H9 (cell line): ENCODE results near the gene CSN1S1. TPM values are rescaled to one million over a fixed set of nuclear protein-coding genes. Genes with fewer than 3 reads are reported as not detected.

Experiments used
- DNase-seq: peaks from one replicate; pipeline ENCODE4 v3.0.0-alpha.2; 2017
- H2AFZ ChIP-seq: one replicate; pipeline ENCODE4 v1.6.1; 2013; ENCODE audit warnings: mild to moderate bottlenecking, low read length, control low read depth, moderate library complexity
- H2AK5ac ChIP-seq: 2 replicates; pipeline ENCODE4 v1.6.1; 2013; ENCODE audit warnings: low read length, control low read depth, mixed read lengths; ENCODE audit not compliant: insufficient read length
- H2BK120ac ChIP-seq: one replicate; pipeline ENCODE4 v1.6.1; 2013; ENCODE audit warnings: low read depth, mild to moderate bottlenecking, low read length, control low read depth, inconsistent platforms; ENCODE audit not compliant: poor library complexity, severe bottlenecking
- H2BK12ac ChIP-seq: 2 replicates; pipeline ENCODE4 v1.6.1; 2013; ENCODE audit warnings: low read length, control low read depth, mixed read lengths, low read depth; ENCODE audit not compliant: insufficient read length
- H2BK15ac ChIP-seq: 2 replicates; pipeline ENCODE4 v1.6.1; 2013; ENCODE audit warnings: low read depth, low read length, control low read depth
- H2BK20ac ChIP-seq: one replicate; pipeline ENCODE4 v1.6.1; 2013; ENCODE audit warnings: low read depth, mild to moderate bottlenecking, low read length, control low read depth, inconsistent platforms; ENCODE audit not compliant: poor library complexity, severe bottlenecking
- H2BK5ac ChIP-seq: 2 replicates; pipeline ENCODE4 v1.6.1; 2013; ENCODE audit warnings: low read length, control low read depth, mixed read lengths; ENCODE audit not compliant: insufficient read length
- H3K14ac ChIP-seq: 2 replicates; pipeline ENCODE4 v1.6.1; 2013; ENCODE audit warnings: low read length, control low read depth; ENCODE audit not compliant: insufficient read depth
- H3K18ac ChIP-seq: 2 replicates; pipeline ENCODE4 v1.6.1; 2013; ENCODE audit warnings: low read depth, mild to moderate bottlenecking, mixed read lengths, low read length, control low read depth; ENCODE audit not compliant: insufficient read length
- H3K23ac ChIP-seq: 2 replicates; pipeline ENCODE4 v1.6.1; 2013; ENCODE audit warnings: low read length, control low read depth, mixed read lengths, low read depth; ENCODE audit not compliant: insufficient read length
- H3K23me2 ChIP-seq: 2 replicates; pipeline ENCODE4 v1.6.1; 2013; ENCODE audit warnings: low read depth, mild to moderate bottlenecking, mixed read lengths, low read length, control low read depth; ENCODE audit not compliant: insufficient read length, poor library complexity, severe bottlenecking
- H3K27ac ChIP-seq: 2 replicates; pipeline ENCODE4 v1.5.1; 2013; ENCODE audit warnings: low read length, control low read depth, mixed read lengths, low read depth; ENCODE audit not compliant: insufficient read length
- H3K27me3 ChIP-seq: 2 replicates; pipeline ENCODE4 v1.6.1; 2013; ENCODE audit warnings: low read length, control low read depth, inconsistent platforms; ENCODE audit not compliant: insufficient read depth
- H3K4ac ChIP-seq: 2 replicates; pipeline ENCODE4 v1.6.1; 2013; ENCODE audit warnings: low read depth, mild to moderate bottlenecking, control low read depth, inconsistent platforms, low read length, moderate library complexity
- H3K4me1 ChIP-seq: 2 replicates; pipeline ENCODE4 v1.6.1; 2013; ENCODE audit warnings: low read length, control low read depth, inconsistent platforms; ENCODE audit not compliant: insufficient read depth
- H3K4me2 ChIP-seq: 2 replicates; pipeline ENCODE4 v1.6.1; 2013; ENCODE audit warnings: low read length, control low read depth, mixed read lengths; ENCODE audit not compliant: insufficient read length, insufficient read depth
- H3K56ac ChIP-seq: 2 replicates; pipeline ENCODE4 v1.6.1; 2013; ENCODE audit warnings: low read depth, mild to moderate bottlenecking, mixed read lengths, low read length, control low read depth; ENCODE audit not compliant: insufficient read length
- H3K79me1 ChIP-seq: 2 replicates; pipeline ENCODE4 v1.6.1; 2013; ENCODE audit warnings: low read depth, mild to moderate bottlenecking, moderate library complexity, low read length, control low read depth, inconsistent platforms; ENCODE audit not compliant: insufficient read depth, poor library complexity, severe bottlenecking
- H3K79me2 ChIP-seq: 2 replicates; pipeline ENCODE4 v1.6.1; 2013; ENCODE audit warnings: low read length, control low read depth, inconsistent platforms; ENCODE audit not compliant: insufficient read depth
- H3K9ac ChIP-seq: 2 replicates; pipeline ENCODE4 v1.6.1; 2013; ENCODE audit warnings: low read length, control low read depth, mixed read lengths; ENCODE audit not compliant: insufficient read length; ENCODE audit errors: extremely low read depth
- H3K9me3 ChIP-seq: one replicate; pipeline ENCODE4 v1.6.1; 2013; ENCODE audit warnings: low read depth, low read length, inconsistent platforms; ENCODE audit not compliant: control insufficient read depth
- H3T11ph ChIP-seq: one replicate; pipeline ENCODE4 v1.6.1; 2013; ENCODE audit warnings: mild to moderate bottlenecking, low read length, control low read depth, inconsistent platforms
- H4K20me1 ChIP-seq: one replicate; pipeline ENCODE4 v1.6.1; 2013; ENCODE audit not compliant: control insufficient read depth, insufficient read length, insufficient read depth
- H4K5ac ChIP-seq: 2 replicates; pipeline ENCODE4 v1.6.1; 2013; ENCODE audit warnings: low read depth, mild to moderate bottlenecking, mixed read lengths, low read length, control low read depth; ENCODE audit not compliant: insufficient read length
- H4K8ac ChIP-seq: replicated peaks from 2 replicates; pipeline ENCODE4 v1.6.1; 2013; ENCODE audit warnings: low read length, control low read depth, mixed read lengths, low read depth; ENCODE audit not compliant: insufficient read length
- H4K91ac ChIP-seq: 2 replicates; pipeline ENCODE4 v1.6.1; 2013; ENCODE audit warnings: low read depth, mild to moderate bottlenecking, moderate library complexity, mixed read lengths, low read length, control low read depth; ENCODE audit not compliant: insufficient read length
- H3K27ac Mint-ChIP-seq, 3 experiments: 2 replicates in 2 of 3; 3 replicates in 1 of 3; pipeline ENCODE4 v1.8.0; 2020 to 2021; ENCODE audit warnings: mixed read lengths in 3 of 3, mild to moderate bottlenecking in 1 of 3, moderate library complexity in 1 of 3
- H3K27me3 Mint-ChIP-seq: 2 replicates; pipeline ENCODE4 v1.8.0; 2021; ENCODE audit warnings: low read depth, mild to moderate bottlenecking, moderate library complexity, mixed read lengths
- H3K36me3 Mint-ChIP-seq, 3 experiments: 2 replicates in 2 of 3; 3 replicates in 1 of 3; pipeline ENCODE4 v1.8.0; 2020 to 2021; ENCODE audit warnings: low read depth in 3 of 3, mixed read lengths in 3 of 3; ENCODE audit not compliant: insufficient read depth in 1 of 3
- H3K4me1 Mint-ChIP-seq, 2 experiments: 2 replicates each; pipeline ENCODE4 v1.8.0; 2020; ENCODE audit warnings: mixed read lengths in 2 of 2
- H3K4me3 Mint-ChIP-seq, 2 experiments: 2 replicates in 1 of 2; 3 replicates in 1 of 2; pipeline ENCODE4 v1.8.0; 2020 to 2021; ENCODE audit warnings: mild to moderate bottlenecking in 2 of 2, mixed read lengths in 2 of 2, moderate library complexity in 1 of 2
- H3K9me3 Mint-ChIP-seq, 2 experiments: 2 replicates in 1 of 2; 3 replicates in 1 of 2; pipeline ENCODE4 v1.8.0; 2020; ENCODE audit warnings: mild to moderate bottlenecking in 2 of 2, mixed read lengths in 2 of 2, moderate library complexity in 1 of 2
- whole genome bisulfite sequencing: extraction: QIAGEN DNeasy Blood & Tissue Kit; methylation state at CpG from one replicate; pipeline ENCODE4 v1.1.7; 2013; ENCODE audit warnings: missing lambda C conversion rate, low lambda C conversion rate, mixed read lengths; ENCODE audit not compliant: insufficient read length; ENCODE audit errors: extremely low coverage; 5-methylcytosine and 5-hydroxymethylcytosine counted together
- total RNA-seq: library from RNA; stranded (reverse); gene quantifications from 2 replicates; pipeline ENCODE4 v1.2.1, GENCODE V29; 2021
- TF ChIP-seq, protein P1 (sequence below): fragments of 200-600 bp; sonication (generic); conservative IDR thresholded peaks from 3 replicates; pipeline ENCODE4 v1.8.0; 2021; ENCODE audit warnings: antibody characterized with exemption, mild to moderate bottlenecking

Gene CSN1S1
- total RNA-seq, 1 experiment from 2014 or later: not detected

DNA sequence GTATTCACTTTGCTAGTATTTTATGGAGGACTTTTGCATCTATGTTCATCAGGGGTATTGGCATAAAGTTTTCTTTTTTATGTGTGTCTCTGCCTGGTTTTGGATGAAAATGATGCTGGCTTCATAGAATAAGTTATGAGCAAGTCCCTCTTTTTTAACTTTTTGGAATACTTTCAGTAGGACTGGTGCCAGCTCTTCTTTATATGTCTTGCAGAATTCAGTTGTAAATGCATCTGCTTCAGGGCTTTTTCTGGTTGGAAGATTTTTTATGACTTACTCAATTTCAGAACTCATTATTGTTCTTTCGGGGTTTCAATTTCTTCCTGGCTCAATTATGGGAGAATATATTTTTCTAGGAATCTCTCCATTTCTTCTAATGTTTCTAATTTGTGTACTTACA is 43.8 kb downstream of the CSN1S1 start:
- Histone ChIP-seq H4K8ac (no peak overlapping the region), H2AK5ac (no peak overlapping the region), H3K27me3 (no peaks in the 10 kb centered on the region), H3K23me2 (no peaks in the 10 kb centered on the region), H3K4me2 (no peak overlapping the region), H3K18ac (no peak overlapping the region), H3K4ac (no peak overlapping the region), H4K5ac (no peak overlapping the region), H4K91ac (no peak overlapping the region), H3K56ac (no peak overlapping the region), H2BK120ac (no peak overlapping the region), H3K27ac (no peak overlapping the region), H3K9me3 (no peaks in the 10 kb centered on the region), H4K20me1 (no peaks in the 10 kb centered on the region), H3K9ac (no peak overlapping the region), H2BK20ac (no peak overlapping the region), H3K4me1 (no peaks in the 10 kb centered on the region), H2BK12ac (no peak overlapping the region), H2BK15ac (no peak overlapping the region), H2AFZ (no peak overlapping the region), H3K23ac (no peak overlapping the region), H2BK5ac (no peak overlapping the region), H3T11ph (no peak overlapping the region), H3K14ac (no peak overlapping the region), H3K79me2 (no peaks in the 10 kb centered on the region), H3K79me1 (no peaks in the 10 kb centered on the region)
- peaks cover 0 to 4% of the 10 kb centered on the region in 2 experiments; a peak in 2 of 4 replicates for H3K4me1 Mint-ChIP-seq
- no peaks in the 10 kb centered on the region for H3K36me3 Mint-ChIP-seq
- no peak overlapping the region for H3K27ac Mint-ChIP-seq
- H3K27me3 Mint-ChIP-seq: no peaks in the 10 kb centered on the region
- TF ChIP-seq, protein P1, sequence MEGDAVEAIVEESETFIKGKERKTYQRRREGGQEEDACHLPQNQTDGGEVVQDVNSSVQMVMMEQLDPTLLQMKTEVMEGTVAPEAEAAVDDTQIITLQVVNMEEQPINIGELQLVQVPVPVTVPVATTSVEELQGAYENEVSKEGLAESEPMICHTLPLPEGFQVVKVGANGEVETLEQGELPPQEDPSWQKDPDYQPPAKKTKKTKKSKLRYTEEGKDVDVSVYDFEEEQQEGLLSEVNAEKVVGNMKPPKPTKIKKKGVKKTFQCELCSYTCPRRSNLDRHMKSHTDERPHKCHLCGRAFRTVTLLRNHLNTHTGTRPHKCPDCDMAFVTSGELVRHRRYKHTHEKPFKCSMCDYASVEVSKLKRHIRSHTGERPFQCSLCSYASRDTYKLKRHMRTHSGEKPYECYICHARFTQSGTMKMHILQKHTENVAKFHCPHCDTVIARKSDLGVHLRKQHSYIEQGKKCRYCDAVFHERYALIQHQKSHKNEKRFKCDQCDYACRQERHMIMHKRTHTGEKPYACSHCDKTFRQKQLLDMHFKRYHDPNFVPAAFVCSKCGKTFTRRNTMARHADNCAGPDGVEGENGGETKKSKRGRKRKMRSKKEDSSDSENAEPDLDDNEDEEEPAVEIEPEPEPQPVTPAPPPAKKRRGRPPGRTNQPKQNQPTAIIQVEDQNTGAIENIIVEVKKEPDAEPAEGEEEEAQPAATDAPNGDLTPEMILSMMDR: no peak
- no peak overlapping the region for H3K4me3 Mint-ChIP-seq
- no CpG with 5 or more reads among the region's 1 CpG for WGBS
- no peaks in the 10 kb centered on the region for H3K9me3 Mint-ChIP-seq
- no peak for DNase-seq
